ENCODE results near the gene BACH1.

BACH1 gene

GRCh38 chr21:29378832-29379231 is 80.1 kb downstream of the BACH1 start:
- no peak for DNase-seq (ENCODE audit: low read depth in 2 of 2)

- DNase-seq (ENCODE audit: low read depth in 2 of 2) = no peak
Observed at GRCh38 chr21:29379517-29380054, 80.9 kb downstream of the BACH1 start.

DNA sequence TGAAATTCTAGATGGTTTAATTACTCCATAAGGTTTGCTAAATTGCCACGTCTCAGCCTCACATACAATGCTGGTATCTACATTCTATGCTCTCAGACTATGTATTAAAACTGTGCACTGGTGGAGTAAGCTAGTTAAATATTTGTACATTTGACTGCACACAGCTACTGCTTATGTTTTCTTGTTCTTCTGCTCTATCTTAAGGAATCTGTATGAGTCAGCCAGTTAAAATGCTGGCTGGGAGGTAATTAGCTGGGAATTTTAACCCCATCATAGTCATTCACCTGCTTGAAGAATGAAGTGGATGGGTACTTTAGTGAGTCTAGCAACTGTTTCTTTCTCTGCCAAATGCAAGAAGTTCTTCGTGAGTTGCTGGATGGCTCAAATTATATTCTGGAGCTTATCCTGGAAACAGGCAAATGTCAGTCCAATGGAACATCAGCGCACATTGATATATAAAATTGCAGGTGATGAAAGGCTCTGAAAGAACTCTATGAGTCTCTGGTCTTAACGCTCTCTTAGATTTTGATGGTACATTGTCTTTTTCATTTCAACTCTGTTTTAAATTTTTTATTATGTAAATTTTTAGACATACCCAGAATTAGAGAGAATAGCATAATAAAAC is 83.4 kb downstream of the BACH1 start:
- no peak for DNase-seq (ENCODE audit: low read depth in 2 of 2)

- DNase-seq (ENCODE audit: low read depth in 2 of 2) = no peak
Observed at GRCh38 chr21:29384683-29385359, 86.1 kb downstream of the BACH1 start.

DNA sequence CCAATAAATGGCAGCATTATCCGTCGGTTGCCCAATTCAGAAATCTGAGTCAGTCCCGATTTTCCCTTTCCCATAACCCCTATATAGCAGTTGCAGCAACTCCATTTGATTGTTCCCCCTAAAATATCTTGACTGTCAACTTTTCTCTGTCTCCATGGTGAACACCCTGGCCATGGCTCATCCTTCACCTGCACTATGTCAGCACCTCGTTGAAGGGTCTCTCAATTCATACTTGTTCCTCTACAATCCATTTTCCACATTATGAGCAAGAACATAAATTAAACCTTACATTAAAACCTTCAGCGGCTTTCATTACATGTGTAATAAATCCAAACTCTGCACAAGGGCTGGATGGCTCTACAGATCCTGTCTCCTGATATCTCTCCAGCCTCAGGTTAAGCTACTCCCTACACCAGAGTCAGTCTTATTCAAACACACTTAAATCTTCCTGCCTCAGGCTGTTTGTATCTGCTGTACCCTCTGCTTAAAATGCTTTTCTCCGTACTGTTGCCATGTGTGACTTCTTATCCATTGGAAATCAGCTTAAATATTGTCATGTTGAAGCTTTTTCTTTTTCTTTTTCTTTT is 87.3 kb downstream of the BACH1 start:
- no peak for DNase-seq (ENCODE audit: low read depth in 2 of 2)

DNA sequence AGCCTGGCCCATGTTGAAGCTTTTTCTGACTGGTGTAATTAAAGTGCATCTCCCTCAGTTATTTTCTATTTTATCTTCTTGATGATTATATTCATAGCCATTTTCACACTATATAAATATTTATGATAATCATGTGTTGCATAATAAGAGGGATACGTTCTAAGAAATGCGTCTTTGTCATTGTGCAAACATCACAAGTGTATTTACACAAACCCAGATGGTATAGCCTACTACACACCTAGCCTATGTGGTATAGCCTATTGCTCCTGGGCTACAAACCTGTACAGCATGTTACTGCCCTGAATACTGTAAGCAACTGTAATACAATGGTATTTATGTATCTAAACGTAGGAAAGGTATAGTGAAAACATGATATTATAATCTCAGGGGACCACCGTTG is 88.1 kb downstream of the BACH1 start:
- DNase-seq (ENCODE audit: low read depth in 2 of 2) = no peak

DNA sequence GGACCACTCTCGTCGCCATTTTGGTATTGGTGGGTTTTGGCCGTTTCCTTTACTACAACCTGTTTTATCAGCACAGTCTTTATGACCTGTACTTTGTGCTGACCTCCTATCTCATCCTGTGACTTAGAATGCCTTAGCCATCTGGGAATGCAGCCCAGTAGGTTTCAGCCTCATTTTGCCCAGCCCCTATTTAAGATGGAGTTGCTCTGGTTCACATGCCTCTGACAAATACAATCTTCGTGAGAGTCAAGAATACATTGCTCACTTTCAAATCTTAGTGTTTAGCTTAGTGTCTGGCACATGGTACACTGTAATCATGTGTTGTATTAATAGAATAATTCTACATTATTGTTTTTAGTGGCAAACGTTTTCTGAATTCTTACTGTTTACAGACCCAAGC is 88.9 kb downstream of the BACH1 start:
- no peak for DNase-seq (ENCODE audit: low read depth in 2 of 2)

GRCh38 chr21:29389136-29389535 is 90.4 kb downstream of the BACH1 start:
- DNase-seq (ENCODE audit: low read depth in 2 of 2) = no peak

- DNase-seq (ENCODE audit: low read depth in 2 of 2) = no peak
Observed at GRCh38 chr21:29390778-29391177, 92.1 kb downstream of the BACH1 start.

GRCh38 chr21:29394051-29394450 is 95.3 kb downstream of the BACH1 start:
- no peak for DNase-seq (ENCODE audit: low read depth in 2 of 2)
